Dermis microvascular lymphatic vessel endothelial cell (primary cell): ENCODE data around the gene CTSD. TPM values are rescaled to one million over a fixed set of nuclear protein-coding genes. Genes with fewer than 3 reads are reported as not detected.

ENCODE experiments used
- DNase-seq, 2 donors: peaks; one replicate each; pipeline versions ENCODE4 v3.0.0 to v3.0.0-alpha.2; 2010; ENCODE audit warnings: low read depth in 2 of 2
- total RNA-seq: library from RNA; depleted of rRNA; stranded (reverse); fragments of >200 nt; gene quantifications from 2 replicates; pipeline ENCODE4 v1.2.1, GENCODE V29; 2014

Gene CTSD
- total RNA-seq, 1 donor from 2014 or later: 105 TPM

DNA sequence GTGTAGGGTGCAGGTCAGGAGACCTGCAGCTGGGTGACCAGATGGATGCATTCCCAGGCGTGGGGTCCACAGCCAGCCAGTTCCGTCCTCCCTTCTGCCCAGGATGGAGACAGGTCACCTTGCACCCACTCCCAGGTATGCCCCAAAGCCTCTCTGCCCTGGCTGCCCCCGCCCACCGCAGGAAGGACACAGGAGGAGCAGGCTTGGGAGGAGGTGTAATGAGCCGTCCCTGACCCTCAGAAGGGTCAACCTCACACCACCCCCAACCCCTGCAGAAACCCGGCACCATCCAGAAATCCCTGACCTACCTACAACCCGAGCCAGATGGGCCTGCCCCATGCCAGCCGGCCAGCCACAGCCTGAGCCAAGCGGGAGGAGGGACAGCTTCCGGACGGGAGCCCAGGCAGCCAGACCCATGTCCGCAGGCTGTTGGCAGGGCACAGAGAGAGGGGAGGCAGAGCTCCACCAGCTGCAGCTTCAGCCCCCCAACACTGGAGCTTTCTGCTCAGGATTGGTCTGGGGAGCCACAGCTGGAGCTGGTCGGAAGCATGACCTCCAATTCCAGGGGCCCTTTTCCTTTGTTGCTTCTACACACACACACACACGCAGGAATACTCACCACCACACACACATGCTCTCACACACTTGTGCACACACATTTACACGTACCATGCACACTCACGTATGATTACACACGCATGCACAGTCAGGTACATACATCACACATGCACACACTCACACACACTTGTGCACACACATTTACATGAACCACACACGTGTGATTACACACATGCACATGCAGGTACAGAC is 18.6 kb downstream of the CTSD start:
- no peak for DNase-seq

DNA sequence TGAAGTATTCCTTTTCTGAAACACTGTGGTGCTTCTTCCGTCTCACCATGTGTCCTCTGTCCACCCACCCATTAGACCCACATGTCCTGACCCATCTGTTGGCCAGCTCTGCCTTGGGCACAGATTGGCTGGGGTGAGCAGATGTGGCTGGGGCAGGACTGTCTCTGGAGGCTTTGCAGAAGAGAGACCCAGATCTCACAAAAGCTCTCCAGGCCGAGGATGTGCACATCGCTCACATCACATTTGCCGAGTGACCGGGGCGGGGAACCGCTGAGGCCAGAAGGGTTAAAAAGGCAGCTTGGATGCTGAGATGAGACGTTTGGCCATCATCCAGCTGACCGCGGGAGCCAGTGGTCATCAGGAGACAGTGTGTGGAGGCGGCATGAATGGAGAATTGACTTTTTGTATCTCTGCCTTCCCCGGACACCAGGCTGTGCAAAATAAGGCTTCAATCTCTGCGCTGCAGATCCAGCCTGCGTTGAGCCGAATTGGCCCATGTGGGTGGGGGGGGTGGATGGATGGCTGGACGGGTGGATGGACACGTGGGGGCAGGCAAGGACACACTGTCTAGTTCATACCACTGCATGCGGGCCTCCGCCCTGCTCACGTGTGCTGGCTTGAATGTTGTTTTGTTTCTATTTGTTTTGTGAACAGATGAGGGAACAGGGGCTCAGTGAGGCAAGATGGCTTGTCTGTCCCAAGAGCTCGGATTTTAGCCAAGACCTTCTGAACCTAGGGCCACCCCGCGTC is 19.4 kb downstream of the CTSD start:
- no peak for DNase-seq

- no peak for DNase-seq
Measured at GRCh38 chr11:1743585-1744136, 20.1 kb downstream of the CTSD start.

- no peak for DNase-seq
Measured at GRCh38 chr11:1742869-1743584, 20.7 kb downstream of the CTSD start.

DNA sequence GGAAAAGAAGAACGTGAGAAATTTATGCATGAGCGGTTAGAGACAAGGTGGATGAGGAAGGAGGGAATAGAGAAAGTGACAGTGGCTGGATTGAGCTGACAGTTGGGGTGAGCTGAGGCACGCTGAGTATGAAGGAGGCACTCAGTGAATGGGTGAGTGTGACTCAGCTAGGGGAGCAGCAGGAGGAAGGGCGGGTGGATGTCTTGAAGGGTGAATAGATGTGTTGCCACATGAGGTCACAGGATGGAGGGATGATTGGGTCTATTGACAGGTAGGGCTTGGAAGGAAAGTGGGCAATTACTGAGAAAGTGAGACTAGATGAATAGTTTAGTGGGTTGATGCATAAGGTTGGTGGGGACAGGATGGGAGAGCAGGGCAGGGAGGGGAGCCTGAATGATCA is 21.4 kb downstream of the CTSD start:
- DNase-seq: no peak

GRCh38 chr11:1741741-1742140 is 22.0 kb downstream of the CTSD start:
- DNase-seq: no peak

- no peak for DNase-seq
Measured at GRCh38 chr11:1740786-1741530, 22.8 kb downstream of the CTSD start.

DNA sequence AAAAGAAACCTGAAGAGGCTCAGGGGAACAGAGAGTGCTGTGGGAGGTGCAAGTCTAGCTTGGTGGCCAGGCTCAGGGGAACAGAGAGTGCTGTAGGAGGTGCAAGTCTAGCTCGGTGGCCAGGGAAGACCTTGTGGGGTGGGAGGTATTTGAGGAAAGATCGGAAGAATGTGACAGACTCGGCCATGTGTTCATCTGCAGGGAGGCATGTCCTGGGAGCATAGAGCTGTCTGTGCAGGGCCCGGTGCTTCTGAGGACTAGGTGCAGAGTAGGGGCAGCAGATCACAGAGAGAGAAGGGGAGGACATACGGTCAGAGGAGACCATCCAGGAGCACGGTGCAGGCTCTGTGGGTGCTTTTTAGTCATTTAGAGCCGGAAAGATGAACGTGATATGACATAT is 24.2 kb downstream of the CTSD start:
- no peak for DNase-seq

GRCh38 chr11:1738380-1738779 is 25.3 kb downstream of the CTSD start:
- DNase-seq: no peak

GRCh38 chr11:1737080-1737757 is 26.5 kb downstream of the CTSD start:
- DNase-seq: no peak

DNA sequence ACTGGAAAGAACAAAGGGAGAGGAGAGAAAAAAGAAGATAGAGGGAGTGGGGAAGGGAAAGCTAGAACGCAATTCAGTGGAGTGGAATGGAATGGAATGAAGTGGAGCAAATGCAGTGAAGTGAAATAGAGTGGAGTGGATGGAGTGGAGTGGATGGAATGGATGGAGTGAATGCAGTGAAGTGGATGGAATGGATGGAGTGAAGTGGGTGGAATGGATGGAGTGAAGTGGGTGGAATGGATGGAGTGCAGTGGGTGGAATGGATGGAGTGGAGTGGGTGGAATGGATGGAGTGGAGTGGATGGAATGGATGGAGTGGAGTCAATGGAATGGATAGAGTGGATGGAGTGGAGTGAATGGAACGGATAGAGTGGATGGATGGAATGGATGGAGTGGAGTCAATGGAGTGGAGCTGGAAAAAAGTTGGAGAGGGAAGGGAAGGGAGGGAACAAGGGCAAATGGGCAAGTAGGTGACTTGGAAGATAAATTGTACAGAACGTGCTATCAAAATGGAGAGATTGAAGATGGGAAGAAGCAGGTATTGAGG is 27.2 kb downstream of the CTSD start:
- no peak for DNase-seq

DNA sequence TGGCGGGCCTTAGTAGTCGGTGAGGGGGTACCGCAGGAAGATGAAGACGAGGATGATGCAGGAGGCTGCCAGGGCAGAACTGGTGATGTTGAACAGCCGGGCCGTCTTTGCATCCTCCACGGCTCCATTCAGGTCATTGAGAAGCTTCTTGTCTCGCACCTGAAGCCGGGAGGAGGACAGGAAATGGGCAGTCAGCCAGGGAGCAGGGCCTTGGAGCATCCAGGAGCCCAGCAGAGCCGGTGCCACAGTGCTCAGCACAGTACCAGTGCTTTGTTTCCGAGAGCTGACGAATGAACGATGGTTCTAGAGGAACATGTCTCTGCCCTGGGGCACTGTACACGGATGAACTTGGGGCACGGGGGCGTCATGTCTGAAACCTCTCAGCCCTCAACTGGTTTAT is 28.5 kb downstream of the CTSD start:
- DNase-seq: no peak

- DNase-seq: no peak
Measured at GRCh38 chr11:1734641-1735081, 29.1 kb downstream of the CTSD start.

DNA sequence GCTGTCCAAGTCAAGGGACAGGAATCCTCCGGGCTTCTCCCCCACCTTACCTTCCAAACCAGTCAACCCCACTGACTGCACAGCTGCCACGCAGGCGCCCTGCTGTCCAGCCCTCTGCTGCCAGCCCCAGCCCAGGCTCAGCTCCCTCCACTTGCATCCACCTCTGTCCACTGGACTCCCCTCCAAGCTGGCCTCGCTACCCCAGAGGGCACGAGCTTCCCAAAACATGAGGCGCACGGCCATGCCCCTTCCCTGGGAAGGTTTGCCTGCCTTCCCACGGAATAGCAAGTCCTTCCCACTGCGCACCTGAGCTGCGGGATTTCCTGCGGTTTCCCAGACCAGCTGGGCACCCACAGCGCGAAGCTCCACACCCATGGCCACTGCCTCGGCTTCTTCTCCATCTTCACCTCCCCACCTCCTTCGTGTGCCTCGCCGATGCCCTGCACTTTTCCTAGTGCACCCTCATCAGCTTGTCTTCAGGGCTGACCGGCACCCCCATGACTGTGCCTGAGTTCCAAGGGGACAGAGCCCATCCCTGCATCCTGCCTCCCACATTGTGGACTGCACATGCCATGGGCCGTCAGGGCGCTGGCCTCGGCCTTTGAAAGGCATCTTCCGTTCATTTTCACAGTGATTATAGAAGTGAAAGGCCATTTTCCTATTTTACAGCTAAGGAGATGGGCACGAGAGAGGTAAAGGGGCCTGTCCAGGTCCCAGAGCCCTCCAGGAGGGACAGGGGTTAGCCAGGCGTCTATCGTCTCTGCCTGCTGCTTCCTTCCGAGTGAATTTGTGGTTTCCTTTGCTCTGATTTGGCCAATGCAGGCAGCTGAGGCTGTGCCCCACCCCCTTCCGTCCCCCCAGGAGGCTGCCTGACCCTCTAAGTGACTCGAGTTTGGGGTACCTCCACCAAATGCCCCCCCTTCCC is 29.7 kb downstream of the CTSD start:
- no peak for DNase-seq

DNA sequence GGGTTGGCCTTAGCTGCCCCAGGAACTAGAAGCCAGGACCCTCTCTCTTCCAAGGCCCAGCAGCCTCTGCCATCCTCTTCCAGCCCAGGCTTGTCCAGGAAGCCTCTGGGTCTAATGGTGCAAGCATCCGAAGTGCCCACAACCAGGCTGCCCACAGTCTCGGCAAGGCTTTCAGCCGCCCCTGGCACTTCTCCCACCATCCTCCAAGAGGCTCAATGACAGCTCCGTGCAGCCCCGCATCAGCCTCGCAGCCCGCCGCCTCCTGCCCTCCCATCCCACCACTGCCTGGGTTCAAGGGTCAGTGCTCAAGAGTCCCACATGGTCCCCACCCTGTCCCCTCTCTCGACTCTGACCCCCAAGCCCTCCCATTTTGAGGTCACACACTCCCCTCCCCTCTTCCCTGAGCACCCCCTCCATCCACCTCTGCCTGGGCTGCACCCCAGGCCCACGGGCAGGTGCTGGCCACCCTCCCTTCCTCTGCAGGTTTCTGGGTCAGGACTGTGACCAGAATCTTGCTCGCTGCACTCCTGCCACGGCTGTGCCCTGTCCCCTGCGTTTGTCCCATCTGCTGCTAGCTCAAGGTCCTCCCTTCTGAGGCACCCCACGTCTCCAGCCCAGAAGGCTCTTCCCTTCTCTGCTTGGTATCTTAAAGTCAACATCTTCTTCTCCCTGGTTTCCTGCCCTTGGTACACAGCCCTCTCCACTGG is 30.6 kb downstream of the CTSD start:
- no peak for DNase-seq

- DNase-seq: no peak
Measured at GRCh38 chr11:1732418-1733008, 31.2 kb downstream of the CTSD start.

DNA sequence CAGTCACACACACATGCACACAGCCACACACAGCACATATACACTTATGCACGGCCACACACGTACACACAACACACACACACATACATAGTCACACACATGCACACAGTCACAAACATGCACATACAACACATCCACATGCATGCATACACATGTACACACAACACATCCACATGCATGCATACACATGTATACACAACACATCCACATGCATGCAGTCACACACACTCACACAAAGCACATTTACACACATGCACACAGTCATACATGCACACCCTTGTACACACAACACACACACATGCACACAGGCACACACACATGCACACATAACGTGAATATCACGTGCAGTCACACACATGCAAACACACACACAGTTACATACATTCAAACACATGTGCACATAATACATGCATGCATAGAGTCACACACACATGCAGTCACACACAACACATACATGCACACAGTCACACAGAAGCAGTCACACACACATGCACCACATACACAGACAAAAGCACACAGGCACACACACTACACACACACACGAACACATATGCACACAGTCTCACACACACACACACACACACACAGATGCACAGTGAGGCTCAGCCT is 32.2 kb downstream of the CTSD start:
- no peak for DNase-seq
